HCT116 (cell line): Measurements from ENCODE around the gene TPRG1L. TPM values are rescaled to one million over a fixed set of nuclear protein-coding genes. Genes with fewer than 3 reads are reported as not detected.

Experiments
- ATAC-seq: fragments of 200-7000 bp; cut with Tn5 transposase; 2 replicates; pipeline ENCODE4 v1.9.1; 2020; ENCODE audit warnings: mild to moderate bottlenecking, moderate library complexity
- BruUV-seq: library from RNA; stranded (reverse); fragments of 400-500 nt; replicated peaks from 2 replicates; lab custom pipeline; 2021; lab: Mats Ljungman, UMichigan
- CTCF ChIA-PET: fragments of 300-600 bp; sonication (Branson Sonifier 250); formaldehyde crosslinking; loops from one replicate; lab custom pipeline; 2021; ENCODE audit warnings: antibody characterized with exemption; lab: Charles Lee
- POLR2A ChIA-PET: fragments of 300-600, 350-600 bp; sonication (Branson Sonifier 250); formaldehyde crosslinking; loops from one replicate; lab custom pipeline; 2021; ENCODE audit warnings: antibody characterized with exemption; lab: Charles Lee
- RAD21 ChIA-PET, 2 experiments: fragments of 300-600 bp; sonication (Branson Sonifier 250); formaldehyde crosslinking; loops; one replicate each; lab custom pipeline; 2023; ENCODE audit warnings: low total read pairs in 2 of 2; ENCODE audit not compliant: uncharacterized antibody in 2 of 2, unreplicated experiment in 2 of 2, low non-redundant PET in 1 of 2; lab: Charles Lee
- DNase-seq: peaks from one replicate; pipeline ENCODE4 v3.0.0-alpha.2; 2010; ENCODE audit warnings: low read depth, low spot score
- H2AFZ ChIP-seq: fragments of 200-600 bp; shearing (Covaris generic), sonication (generic); 2 replicates; pipeline ENCODE4 v1.6.1; 2017; ENCODE audit warnings: low read depth, mixed run types, mixed read lengths, antibody characterized with exemption, low read length; ENCODE audit not compliant: poor library complexity, severe bottlenecking
- H3K27ac ChIP-seq: 2 replicates; pipeline ENCODE4 v1.5.1; 2012; ENCODE audit warnings: low read depth, low read length
- H3K27me3 ChIP-seq: fragments of 200-600 bp; sonication (generic); 2 replicates; pipeline ENCODE4 v1.6.1; 2016; ENCODE audit warnings: mixed run types, low read length, mixed read lengths; ENCODE audit not compliant: insufficient read depth
- H3K36me3 ChIP-seq, 2 experiments: fragments of 200-500 bp in 1 of 2; fragments of 200-600 bp in 1 of 2; sonication (Bioruptor generic) in 1 of 2; sonication (generic) in 1 of 2; 2 replicates each; pipeline versions ENCODE4 v1.5.1 to v1.6.1; 2014 to 2016; ENCODE audit warnings: low read length in 2 of 2, inconsistent platforms in 1 of 2, mixed read lengths in 1 of 2, mixed run types in 1 of 2; ENCODE audit not compliant: insufficient read depth in 2 of 2, control insufficient read depth in 1 of 2
- H3K4me1 ChIP-seq, 2 experiments: fragments of 200-600 bp in 1 of 2; sonication (generic) in 1 of 2; 2 replicates each; pipeline versions ENCODE4 v1.5.1 to v1.6.1; 2012 to 2017; ENCODE audit warnings: low read length in 2 of 2, inconsistent platforms in 1 of 2, mild to moderate bottlenecking in 1 of 2, mixed read lengths in 1 of 2, mixed run types in 1 of 2, moderate library complexity in 1 of 2; ENCODE audit not compliant: insufficient read depth in 2 of 2, control insufficient read depth in 1 of 2
- H3K4me2 ChIP-seq: fragments of 200-600 bp; sonication (generic); 2 replicates; pipeline ENCODE4 v1.6.1; 2017; ENCODE audit warnings: mixed run types, low read length, mixed read lengths
- H3K4me3 ChIP-seq, 2 experiments: fragments of 200-600 bp in 1 of 2; sonication (generic) in 1 of 2; replicated peaks in 1 of 2; 2 replicates each; pipeline ENCODE4 v1.5.1; 2011 to 2016; ENCODE audit warnings: low read length in 2 of 2, control low read depth in 1 of 2, low read depth in 1 of 2, mild to moderate bottlenecking in 1 of 2, mixed read lengths in 1 of 2, mixed run types in 1 of 2
- H3K79me2 ChIP-seq: fragments of 200-600 bp; sonication (generic); 2 replicates; pipeline ENCODE4 v1.6.1; 2017; ENCODE audit warnings: mild to moderate bottlenecking, mixed run types, low read length, moderate library complexity, mixed read lengths; ENCODE audit not compliant: insufficient read depth
- H3K9ac ChIP-seq: fragments of 200-600 bp; sonication (generic); 2 replicates; pipeline ENCODE4 v1.6.1; 2016; ENCODE audit warnings: low read length, mixed read lengths
- H3K9me2 ChIP-seq: fragments of 200-600 bp; sonication (generic), shearing (Covaris generic); 2 replicates; pipeline ENCODE4 v1.6.1; 2017; ENCODE audit warnings: mixed run types, mild to moderate bottlenecking, moderate library complexity; ENCODE audit not compliant: insufficient read depth
- H3K9me3 ChIP-seq, 2 experiments: fragments of 200-500 bp in 1 of 2; fragments of 200-600 bp in 1 of 2; sonication (Bioruptor generic) in 1 of 2; sonication (generic) in 1 of 2; 2 replicates each; pipeline ENCODE4 v1.6.1; 2014 to 2017; ENCODE audit warnings: low read length in 2 of 2, mixed read lengths in 2 of 2, inconsistent platforms in 1 of 2, low read depth in 1 of 2, mild to moderate bottlenecking in 1 of 2, mixed run types in 1 of 2, moderate library complexity in 1 of 2; ENCODE audit not compliant: control insufficient read depth in 1 of 2, insufficient read depth in 1 of 2
- H4K20me1 ChIP-seq: fragments of 200-600 bp; sonication (generic), shearing (Covaris generic); 2 replicates; pipeline ENCODE4 v1.6.1; 2017; ENCODE audit warnings: mixed run types, mild to moderate bottlenecking, moderate library complexity; ENCODE audit not compliant: insufficient read depth
- CBX3 ChIP-seq: IDR thresholded peaks from 2 replicates; pipeline ENCODE4 v1.6.1; 2012; ENCODE audit warnings: low read depth
- CEBPB ChIP-seq: IDR thresholded peaks from 2 replicates; pipeline ENCODE4 v1.6.1; 2012; ENCODE audit warnings: low read depth
- EGR1 ChIP-seq: IDR thresholded peaks from 2 replicates; pipeline ENCODE4 v1.6.1; 2012; ENCODE audit warnings: low read depth
- ELF1 ChIP-seq: IDR thresholded peaks from 2 replicates; pipeline ENCODE4 v1.6.1; 2012; ENCODE audit warnings: low read depth, borderline replicate concordance
- EZH2 ChIP-seq: fragments of 200-600 bp; sonication (generic); IDR thresholded peaks from 2 replicates; pipeline ENCODE4 v1.6.1; 2017; ENCODE audit warnings: antibody characterized with exemption, mixed run types
- FOSL1 ChIP-seq: IDR thresholded peaks from 2 replicates; pipeline ENCODE4 v1.6.1; 2012; ENCODE audit warnings: low read depth
- JUND ChIP-seq: IDR thresholded peaks from 2 replicates; pipeline ENCODE4 v1.6.1; 2012
- POLR2A ChIP-seq: IDR thresholded peaks from 2 replicates; pipeline ENCODE4 v1.7.0; 2011; ENCODE audit warnings: borderline replicate concordance; ENCODE audit not compliant: insufficient read depth, insufficient read length; ENCODE audit errors: extremely low read depth
- POLR2AphosphoS5 ChIP-seq: IDR thresholded peaks from 2 replicates; pipeline ENCODE4 v1.6.1; 2011; ENCODE audit warnings: mild to moderate bottlenecking, low read depth, low read length, moderate library complexity
- SIN3A ChIP-seq: IDR thresholded peaks from 2 replicates; pipeline ENCODE4 v1.6.1; 2012; ENCODE audit warnings: low read depth
- SP1 ChIP-seq: IDR thresholded peaks from 2 replicates; pipeline ENCODE4 v1.6.1; 2012; ENCODE audit warnings: low read depth
- SRF ChIP-seq: IDR thresholded peaks from 2 replicates; pipeline ENCODE4 v1.6.1; 2012; ENCODE audit warnings: low read depth
- TCF7L2 ChIP-seq: IDR thresholded peaks from 2 replicates; pipeline ENCODE4 v1.7.0; 2011; ENCODE audit warnings: borderline replicate concordance, inconsistent platforms; ENCODE audit not compliant: insufficient read depth, insufficient read length; ENCODE audit errors: extremely low read depth
- YY1 ChIP-seq: IDR thresholded peaks from 2 replicates; pipeline ENCODE4 v1.6.1; 2011; ENCODE audit warnings: low read length, low read depth, moderate library complexity, mild to moderate bottlenecking; ENCODE audit not compliant: insufficient replicate concordance; ENCODE audit errors: extremely low read depth
- ZFX ChIP-seq: fragments of 450-650 bp; IDR thresholded peaks from 2 replicates; pipeline ENCODE4 v1.6.1; 2017
- ZNF274 ChIP-seq: fragments of 200-500 bp; sonication (Bioruptor generic); IDR thresholded peaks from 2 replicates; pipeline ENCODE4 v1.6.1; 2014; ENCODE audit warnings: mild to moderate bottlenecking, low read depth, low read length, inconsistent platforms
- intact Hi-C: fragments of 100-400 bp; cut with micrococcal nuclease; formaldehyde crosslinking; loops from 2 replicates; pipeline ENCODE4 v1.10.0; 2022
- total RNA-seq: library from RNA; stranded (reverse); gene quantifications from one replicate; pipeline ENCODE4 v1.2.1, GENCODE V29; 2021; ENCODE audit not compliant: unreplicated experiment
- TF ChIP-seq, protein P1 (sequence below): IDR thresholded peaks from 2 replicates; pipeline ENCODE4 v1.6.1; 2012
- TF ChIP-seq, protein P2 (sequence below): IDR thresholded peaks from 2 replicates; pipeline ENCODE4 v1.6.1; 2012
- TF ChIP-seq, protein P3 (sequence below): IDR thresholded peaks from 2 replicates; pipeline ENCODE4 v1.6.1; 2012; ENCODE audit warnings: low read depth

TPRG1L gene
- total RNA-seq, 1 experiment from 2014 or later: 25.6 TPM

DNA sequence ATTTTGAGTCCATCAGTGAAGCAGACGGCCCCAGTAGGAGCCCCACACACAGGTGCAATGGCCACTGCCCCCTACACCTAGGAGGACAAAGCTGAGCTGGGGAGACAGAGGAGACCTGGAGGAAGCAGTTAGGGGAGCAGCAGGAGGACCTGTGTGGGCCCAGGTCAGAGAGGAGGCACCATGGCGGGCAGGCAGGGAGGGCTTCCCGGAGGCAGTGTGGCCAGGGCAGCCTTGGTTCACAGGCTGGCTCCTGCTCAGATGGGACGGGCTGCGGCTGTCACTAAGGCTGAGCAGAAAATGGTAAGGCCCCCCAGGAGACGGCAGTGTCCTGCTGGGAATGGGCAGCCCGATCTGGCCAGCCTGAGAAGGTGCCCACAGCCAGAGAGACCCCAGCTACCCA lies 28.9 kb upstream of the TPRG1L start:
- no TSS peak for BruUV-seq
- DNase-seq (no peak), ATAC-seq (no peak)
- no peaks in the 10 kb centered on the region for H3K79me2 ChIP-seq
- no peaks in the 10 kb centered on the region for H3K9me2 ChIP-seq
- RAD21 ChIA-PET: no interaction called here
- POLR2A ChIA-PET: no interaction called here
- no peak overlapping the region for H3K4me2 ChIP-seq
- TF ChIP-seq SP1: no peak
- TF ChIP-seq ZNF274: no peak
- no peak for TF ChIP-seq POLR2A
- TF ChIP-seq TCF7L2: no peak
- TF ChIP-seq POLR2AphosphoS5: no peak
- TF ChIP-seq EGR1: no peak
- no peak for TF ChIP-seq CEBPB
- no peak for TF ChIP-seq SIN3A
- TF ChIP-seq, protein P1, sequence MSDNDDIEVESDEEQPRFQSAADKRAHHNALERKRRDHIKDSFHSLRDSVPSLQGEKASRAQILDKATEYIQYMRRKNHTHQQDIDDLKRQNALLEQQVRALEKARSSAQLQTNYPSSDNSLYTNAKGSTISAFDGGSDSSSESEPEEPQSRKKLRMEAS: no peak
- TF ChIP-seq EZH2: no peak
- TF ChIP-seq, protein P2, sequence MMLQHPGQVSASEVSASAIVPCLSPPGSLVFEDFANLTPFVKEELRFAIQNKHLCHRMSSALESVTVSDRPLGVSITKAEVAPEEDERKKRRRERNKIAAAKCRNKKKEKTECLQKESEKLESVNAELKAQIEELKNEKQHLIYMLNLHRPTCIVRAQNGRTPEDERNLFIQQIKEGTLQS: no peak
- TF ChIP-seq JUND: no peak
- TF ChIP-seq FOSL1: no peak
- TF ChIP-seq ELF1: no peak
- no peak for TF ChIP-seq YY1
- TF ChIP-seq, protein P3, sequence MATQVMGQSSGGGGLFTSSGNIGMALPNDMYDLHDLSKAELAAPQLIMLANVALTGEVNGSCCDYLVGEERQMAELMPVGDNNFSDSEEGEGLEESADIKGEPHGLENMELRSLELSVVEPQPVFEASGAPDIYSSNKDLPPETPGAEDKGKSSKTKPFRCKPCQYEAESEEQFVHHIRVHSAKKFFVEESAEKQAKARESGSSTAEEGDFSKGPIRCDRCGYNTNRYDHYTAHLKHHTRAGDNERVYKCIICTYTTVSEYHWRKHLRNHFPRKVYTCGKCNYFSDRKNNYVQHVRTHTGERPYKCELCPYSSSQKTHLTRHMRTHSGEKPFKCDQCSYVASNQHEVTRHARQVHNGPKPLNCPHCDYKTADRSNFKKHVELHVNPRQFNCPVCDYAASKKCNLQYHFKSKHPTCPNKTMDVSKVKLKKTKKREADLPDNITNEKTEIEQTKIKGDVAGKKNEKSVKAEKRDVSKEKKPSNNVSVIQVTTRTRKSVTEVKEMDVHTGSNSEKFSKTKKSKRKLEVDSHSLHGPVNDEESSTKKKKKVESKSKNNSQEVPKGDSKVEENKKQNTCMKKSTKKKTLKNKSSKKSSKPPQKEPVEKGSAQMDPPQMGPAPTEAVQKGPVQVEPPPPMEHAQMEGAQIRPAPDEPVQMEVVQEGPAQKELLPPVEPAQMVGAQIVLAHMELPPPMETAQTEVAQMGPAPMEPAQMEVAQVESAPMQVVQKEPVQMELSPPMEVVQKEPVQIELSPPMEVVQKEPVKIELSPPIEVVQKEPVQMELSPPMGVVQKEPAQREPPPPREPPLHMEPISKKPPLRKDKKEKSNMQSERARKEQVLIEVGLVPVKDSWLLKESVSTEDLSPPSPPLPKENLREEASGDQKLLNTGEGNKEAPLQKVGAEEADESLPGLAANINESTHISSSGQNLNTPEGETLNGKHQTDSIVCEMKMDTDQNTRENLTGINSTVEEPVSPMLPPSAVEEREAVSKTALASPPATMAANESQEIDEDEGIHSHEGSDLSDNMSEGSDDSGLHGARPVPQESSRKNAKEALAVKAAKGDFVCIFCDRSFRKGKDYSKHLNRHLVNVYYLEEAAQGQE: no peak
- no peak for TF ChIP-seq SRF
- no peak for TF ChIP-seq CBX3
- no peak for TF ChIP-seq ZFX
- no peak overlapping the region for H3K4me3 ChIP-seq
- no peak overlapping the region for H2AFZ ChIP-seq
- intact Hi-C loops: no loop called here
- H3K27ac ChIP-seq: no peak overlapping the region
- CTCF ChIA-PET: no interaction called here
- no peaks in the 10 kb centered on the region for H3K9me3 ChIP-seq
- H3K9ac ChIP-seq: no peak overlapping the region
- no peaks in the 10 kb centered on the region for H4K20me1 ChIP-seq
- H3K36me3 ChIP-seq: no peaks in the 10 kb centered on the region
- H3K27me3 ChIP-seq: no peaks in the 10 kb centered on the region
- H3K4me1 ChIP-seq: no peaks in the 10 kb centered on the region
